Fibroblast of lung (primary cell): ENCODE data around the gene C5orf15. TPM values are rescaled to one million over a fixed set of nuclear protein-coding genes. Genes with fewer than 3 reads are reported as not detected.

Experiments used
- DNase-seq, 2 donors: peaks; one replicate each; pipeline versions ENCODE4 v3.0.0 to v3.0.0-alpha.2; 2010; ENCODE audit warnings: low read depth in 2 of 2
- H2AFZ ChIP-seq: 2 replicates; pipeline ENCODE4 v1.5.1; 2012; ENCODE audit warnings: low read length, control low read depth, inconsistent platforms
- H3K27ac ChIP-seq: 2 replicates; pipeline ENCODE4 v1.5.1; 2011; ENCODE audit warnings: low read length, control low read depth; ENCODE audit not compliant: insufficient read depth
- H3K27me3 ChIP-seq: 2 replicates; pipeline ENCODE4 v1.5.1; 2011; ENCODE audit warnings: mild to moderate bottlenecking, low read length; ENCODE audit not compliant: control insufficient read depth, insufficient read depth
- H3K36me3 ChIP-seq: 2 replicates; pipeline ENCODE4 v1.5.1; 2011; ENCODE audit warnings: low read length; ENCODE audit not compliant: control insufficient read depth, insufficient read depth
- H3K4me1 ChIP-seq: 2 replicates; pipeline ENCODE4 v1.5.1; 2011; ENCODE audit warnings: low read length; ENCODE audit not compliant: control insufficient read depth, insufficient read depth; ENCODE audit errors: extremely low read depth
- H3K4me2 ChIP-seq: 2 replicates; pipeline ENCODE4 v1.5.1; 2011; ENCODE audit warnings: low read length, control low read depth; ENCODE audit not compliant: insufficient read depth; ENCODE audit errors: extremely low read depth
- H3K4me3 ChIP-seq, 4 experiments: fragments of 200-600 bp in 1 of 4; sonication (generic) in 1 of 4; replicated peaks in 1 of 4; 2 replicates each; pipeline ENCODE4 v1.5.1; 2011 to 2016; ENCODE audit warnings: low read length in 4 of 4, low read depth in 3 of 4, mild to moderate bottlenecking in 3 of 4, control low read depth in 2 of 4, inconsistent platforms in 1 of 4, mixed read lengths in 1 of 4; ENCODE audit not compliant: insufficient read depth in 1 of 4; ENCODE audit errors: control extremely low read depth in 1 of 4
- H3K79me2 ChIP-seq: 2 replicates; pipeline ENCODE4 v1.5.1; 2012; ENCODE audit warnings: mild to moderate bottlenecking, low read length, inconsistent platforms; ENCODE audit not compliant: control insufficient read depth, insufficient read depth
- H3K9ac ChIP-seq: 2 replicates; pipeline ENCODE4 v1.5.1; 2011; ENCODE audit warnings: mild to moderate bottlenecking, low read length, control low read depth; ENCODE audit not compliant: insufficient read depth
- H3K9me3 ChIP-seq: 2 replicates; pipeline ENCODE4 v1.5.1; 2012; ENCODE audit warnings: low read depth, low read length; ENCODE audit not compliant: control insufficient read depth, insufficient read depth
- H4K20me1 ChIP-seq: 2 replicates; pipeline ENCODE4 v1.5.1; 2011; ENCODE audit warnings: low read length; ENCODE audit not compliant: control insufficient read depth, insufficient read depth; ENCODE audit errors: extremely low read depth
- CTCF ChIP-seq, 2 donors: IDR thresholded peaks in 1 of 2; conservative IDR thresholded peaks in 1 of 2; 1 replicate in 1 of 2; 2 replicates in 1 of 2; pipeline ENCODE4 v1.5.1; 2011 to 2012; ENCODE audit warnings: low read length in 2 of 2, control low read depth in 1 of 2, inconsistent platforms in 1 of 2, low read depth in 1 of 2, mild to moderate bottlenecking in 1 of 2
- EZH2 ChIP-seq: IDR thresholded peaks from 2 replicates; pipeline ENCODE4 v1.5.1; 2012; ENCODE audit warnings: low read length, control low read depth, mild to moderate bottlenecking; ENCODE audit errors: missing control alignments
- polyA plus RNA-seq, 2 donors: library from polyadenylated mRNA; depleted of rRNA in 1 of 2; stranded (reverse) in 1 of 2; unstranded in 1 of 2; fragments of >200 nt; gene quantifications; 2 replicates each; pipeline ENCODE4 v1.2.1, GENCODE V29; 2011 to 2012; ENCODE audit warnings: missing spikeins in 1 of 2
- total RNA-seq: library from RNA; depleted of rRNA; stranded (reverse); fragments of >200 nt; gene quantifications from 2 replicates; pipeline ENCODE4 v1.2.1, GENCODE V29; 2014

Gene C5orf15
- total and polyA plus RNA-seq, 2 donors (not counting 1 experiment from before 2014, with no cell fraction given), result 43.1 to 111 TPM

GRCh38 chr5:133930061-133930812 is 38.2 kb downstream of the C5orf15 start:
- Histone ChIP-seq H4K20me1 (no peaks in the 10 kb centered on the region), H3K79me2 (no peaks in the 10 kb centered on the region), H3K4me1 (no peaks in the 10 kb centered on the region), H3K9me3 (no peaks in the 10 kb centered on the region), H3K9ac (no peak overlapping the region), H3K36me3 (no peaks in the 10 kb centered on the region), H2AFZ (no peak overlapping the region), H3K27ac (no peak overlapping the region), H3K4me3 (no peak overlapping the region), H3K27me3 (peaks cover 11% of the 10 kb centered on the region), H3K4me2 (peak overlapping the region; percentile 75)
- DNase-seq, result peak; percentile 66 to 87
- TF ChIP-seq EZH2 (no peak), CTCF (conservative IDR thresholded peaks at IDR 0.05 in 1 of 2, IDR thresholded peaks at IDR 0.05 in 1 of 2; ENCODE audit: low read depth in 1 of 2, low read length in 2 of 2) (no peak)

- no peak for TF ChIP-seq CTCF (conservative IDR thresholded peaks at IDR 0.05 in 1 of 2, IDR thresholded peaks at IDR 0.05 in 1 of 2; ENCODE audit: low read depth in 1 of 2, low read length in 2 of 2)
- no peak for TF ChIP-seq EZH2
- no peaks in the 10 kb centered on the region for H3K4me1 ChIP-seq
- H3K4me2 ChIP-seq, result no peak overlapping the region
Observed at GRCh38 chr5:133928587-133929393, 39.6 kb downstream of the C5orf15 start.

More at GRCh38 chr5:133928587-133929393, 39.6 kb downstream of the C5orf15 start:
- Histone ChIP-seq H3K27ac (no peak overlapping the region), H3K27me3 (peaks cover 9% of the 10 kb centered on the region), H3K9me3 (no peaks in the 10 kb centered on the region), H3K4me3 (no peak overlapping the region), H3K9ac (no peak overlapping the region), H3K79me2 (no peaks in the 10 kb centered on the region), H3K36me3 (no peaks in the 10 kb centered on the region), H2AFZ (no peak overlapping the region), H4K20me1 (no peaks in the 10 kb centered on the region)
- DNase-seq, result no peak
